ACHN (cell line): Measurements from ENCODE around the gene KRTAP5-11.
"Not testable (repeated sequence)": the region's sequence is repeated elsewhere in the genome, so short reads cannot be mapped to it uniquely, and the experiment has no call there.

ENCODE experiments used
- DNase-seq: peaks from one replicate; pipeline ENCODE4 v3.0.0-alpha.2; 2015
- in situ Hi-C: cut with HindIII; loops from 2 replicates; pipeline ENCODE4 v1.10.0; 2017; ENCODE audit warnings: low sequenced_read_pairs, low pct_ligation_motif_present, low pct_unique_long_range_greater_than_20kb

The KRTAP5-11 gene

GRCh38 chr11:71582309-71582895 lies at the start of gene KRTAP5-11:
TSS of gene KRTAP5-11 (minus strand) at chr11:71582875. CDS start at chr11:71582837, 38 bp downstream.
- no peak for DNase-seq
- in situ Hi-C loops: no loop called here

GRCh38 chr11:71631551-71631950 lies 48.9 kb upstream of the KRTAP5-11 start:
- in situ Hi-C loops, DNase-seq: not testable (repeated sequence)

GRCh38 chr11:71630071-71630470 lies 47.4 kb upstream of the KRTAP5-11 start:
- DNase-seq, in situ Hi-C loops: not testable (repeated sequence)

GRCh38 chr11:71628943-71629342 lies 46.3 kb upstream of the KRTAP5-11 start:
- DNase-seq, in situ Hi-C loops: not testable (repeated sequence)

- in situ Hi-C loops, DNase-seq: not testable (repeated sequence)
Measured at GRCh38 chr11:71623226-71623625, 40.6 kb upstream of the KRTAP5-11 start.

GRCh38 chr11:71622561-71622960 lies 39.9 kb upstream of the KRTAP5-11 start:
- DNase-seq, in situ Hi-C loops: not testable (repeated sequence)

GRCh38 chr11:71615003-71615402 lies 32.3 kb upstream of the KRTAP5-11 start:
- DNase-seq, in situ Hi-C loops: not testable (repeated sequence)

- DNase-seq, in situ Hi-C loops: not testable (repeated sequence)
Measured at GRCh38 chr11:71614366-71614917, 31.8 kb upstream of the KRTAP5-11 start.

GRCh38 chr11:71613931-71614330 lies 31.3 kb upstream of the KRTAP5-11 start:
- DNase-seq, in situ Hi-C loops: not testable (repeated sequence)

GRCh38 chr11:71611218-71611910 lies 28.7 kb upstream of the KRTAP5-11 start:
- in situ Hi-C loops, DNase-seq: not testable (repeated sequence)

- in situ Hi-C loops, DNase-seq: not testable (repeated sequence)
Measured at GRCh38 chr11:71608272-71608671, 25.6 kb upstream of the KRTAP5-11 start.

GRCh38 chr11:71607520-71608216 lies 25.0 kb upstream of the KRTAP5-11 start:
- DNase-seq, in situ Hi-C loops: not testable (repeated sequence)

- not testable (repeated sequence) for DNase-seq
Measured at GRCh38 chr11:71606853-71607519, 24.3 kb upstream of the KRTAP5-11 start.

GRCh38 chr11:71604798-71605488 lies 22.3 kb upstream of the KRTAP5-11 start:
- DNase-seq, in situ Hi-C loops: not testable (repeated sequence)

More at GRCh38 chr11:71606853-71607519, 24.3 kb upstream of the KRTAP5-11 start:
- in situ Hi-C loops: not testable (repeated sequence)

GRCh38 chr11:71603221-71603620 lies 20.5 kb upstream of the KRTAP5-11 start:
- in situ Hi-C loops: not testable (repeated sequence)

GRCh38 chr11:71589546-71589920 lies 6.9 kb upstream of the KRTAP5-11 start:
- in situ Hi-C loops: not testable (repeated sequence)

More at GRCh38 chr11:71603221-71603620, 20.5 kb upstream of the KRTAP5-11 start:
- DNase-seq: not testable (repeated sequence)

GRCh38 chr11:71588822-71589545 lies 6.3 kb upstream of the KRTAP5-11 start:
- peak; percentile 25 for DNase-seq
- in situ Hi-C loops: not testable (repeated sequence)

More at GRCh38 chr11:71589546-71589920, 6.9 kb upstream of the KRTAP5-11 start:
- not testable (repeated sequence) for DNase-seq
